ENCODE measurements around the gene OR56B4.

DNA sequence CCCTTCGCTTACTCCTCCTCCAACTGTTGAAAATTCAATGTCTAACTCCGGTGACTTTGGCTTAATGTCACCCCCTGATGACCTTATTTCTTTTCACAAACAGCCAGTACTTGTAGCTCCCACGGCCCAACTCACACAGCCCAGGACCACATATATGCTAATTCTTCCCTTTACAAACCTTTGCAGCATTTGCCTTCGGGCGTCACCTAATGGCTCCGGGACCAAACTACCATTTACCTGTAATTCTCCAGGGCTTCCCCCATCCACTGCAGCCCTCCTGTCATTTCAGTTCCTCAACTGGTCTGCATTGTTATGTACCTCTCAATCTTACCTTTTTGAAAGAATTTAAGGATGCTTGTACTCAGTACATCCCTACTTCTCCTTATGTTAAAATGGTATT lies 29.8 kb upstream of the OR56B4 start:
- TF ChIP-seq, protein P1, sequence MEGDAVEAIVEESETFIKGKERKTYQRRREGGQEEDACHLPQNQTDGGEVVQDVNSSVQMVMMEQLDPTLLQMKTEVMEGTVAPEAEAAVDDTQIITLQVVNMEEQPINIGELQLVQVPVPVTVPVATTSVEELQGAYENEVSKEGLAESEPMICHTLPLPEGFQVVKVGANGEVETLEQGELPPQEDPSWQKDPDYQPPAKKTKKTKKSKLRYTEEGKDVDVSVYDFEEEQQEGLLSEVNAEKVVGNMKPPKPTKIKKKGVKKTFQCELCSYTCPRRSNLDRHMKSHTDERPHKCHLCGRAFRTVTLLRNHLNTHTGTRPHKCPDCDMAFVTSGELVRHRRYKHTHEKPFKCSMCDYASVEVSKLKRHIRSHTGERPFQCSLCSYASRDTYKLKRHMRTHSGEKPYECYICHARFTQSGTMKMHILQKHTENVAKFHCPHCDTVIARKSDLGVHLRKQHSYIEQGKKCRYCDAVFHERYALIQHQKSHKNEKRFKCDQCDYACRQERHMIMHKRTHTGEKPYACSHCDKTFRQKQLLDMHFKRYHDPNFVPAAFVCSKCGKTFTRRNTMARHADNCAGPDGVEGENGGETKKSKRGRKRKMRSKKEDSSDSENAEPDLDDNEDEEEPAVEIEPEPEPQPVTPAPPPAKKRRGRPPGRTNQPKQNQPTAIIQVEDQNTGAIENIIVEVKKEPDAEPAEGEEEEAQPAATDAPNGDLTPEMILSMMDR (IDR thresholded peaks at IDR 0.05), result no peak
- TF ChIP-seq POLR2A (IDR thresholded peaks at IDR 0.05) (no peak), POLR2AphosphoS5 (IDR thresholded peaks at IDR 0.05) (no peak)
